OCI-LY1 (cell line): Measurements from ENCODE around the gene PAPSS2.
"Not testable (repeated sequence)": the region's sequence is repeated elsewhere in the genome, so short reads cannot be mapped to it uniquely, and the experiment has no call there.

ENCODE experiments used
- EZH2 ChIP-seq: fragments of 200-600 bp; sonication (generic), shearing (Covaris generic); IDR thresholded peaks from 2 replicates; pipeline ENCODE4 v1.8.0; 2017; ENCODE audit warnings: borderline replicate concordance, mixed run types, mild to moderate bottlenecking, antibody characterized with exemption, low read length, moderate library complexity, mixed read lengths
- TF ChIP-seq, protein P1 (sequence below): fragments of 200-600 bp; sonication (generic), shearing (Covaris generic); IDR thresholded peaks from 2 replicates; pipeline ENCODE4 v1.5.1; 2017; ENCODE audit warnings: mild to moderate bottlenecking, antibody characterized with exemption, low read length, moderate library complexity, mixed read lengths

GRCh38 chr10:87611341-87611740 lies 48.3 kb upstream of the PAPSS2 start:
- TF ChIP-seq, protein P1, sequence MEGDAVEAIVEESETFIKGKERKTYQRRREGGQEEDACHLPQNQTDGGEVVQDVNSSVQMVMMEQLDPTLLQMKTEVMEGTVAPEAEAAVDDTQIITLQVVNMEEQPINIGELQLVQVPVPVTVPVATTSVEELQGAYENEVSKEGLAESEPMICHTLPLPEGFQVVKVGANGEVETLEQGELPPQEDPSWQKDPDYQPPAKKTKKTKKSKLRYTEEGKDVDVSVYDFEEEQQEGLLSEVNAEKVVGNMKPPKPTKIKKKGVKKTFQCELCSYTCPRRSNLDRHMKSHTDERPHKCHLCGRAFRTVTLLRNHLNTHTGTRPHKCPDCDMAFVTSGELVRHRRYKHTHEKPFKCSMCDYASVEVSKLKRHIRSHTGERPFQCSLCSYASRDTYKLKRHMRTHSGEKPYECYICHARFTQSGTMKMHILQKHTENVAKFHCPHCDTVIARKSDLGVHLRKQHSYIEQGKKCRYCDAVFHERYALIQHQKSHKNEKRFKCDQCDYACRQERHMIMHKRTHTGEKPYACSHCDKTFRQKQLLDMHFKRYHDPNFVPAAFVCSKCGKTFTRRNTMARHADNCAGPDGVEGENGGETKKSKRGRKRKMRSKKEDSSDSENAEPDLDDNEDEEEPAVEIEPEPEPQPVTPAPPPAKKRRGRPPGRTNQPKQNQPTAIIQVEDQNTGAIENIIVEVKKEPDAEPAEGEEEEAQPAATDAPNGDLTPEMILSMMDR: not testable (repeated sequence)
- TF ChIP-seq EZH2: not testable (repeated sequence)
